Activated T-cell treated with anti-CD3 and anti-CD28 coated beads, Interleukin-2, amount 50 U/mL, for 24 hours (primary cell): Measurements from ENCODE around the gene RNH1.

Experiments
- DNase-seq: peaks from one replicate; pipeline ENCODE4 v3.0.0-alpha.2; 2020
- H3K27ac Mint-ChIP-seq: 2 replicates; pipeline ENCODE4 v1.8.0; 2020; ENCODE audit warnings: mild to moderate bottlenecking, mixed read lengths
- H3K27me3 Mint-ChIP-seq: 2 replicates; pipeline ENCODE4 v1.8.0; 2020; ENCODE audit warnings: mixed read lengths
- H3K36me3 Mint-ChIP-seq: 2 replicates; pipeline ENCODE4 v1.8.0; 2020; ENCODE audit warnings: low read depth, mixed read lengths
- H3K4me1 Mint-ChIP-seq: 2 replicates; pipeline ENCODE4 v1.8.0; 2020; ENCODE audit warnings: low read depth, mixed read lengths
- H3K4me3 Mint-ChIP-seq: 2 replicates; pipeline ENCODE4 v1.8.0; 2020; ENCODE audit warnings: mild to moderate bottlenecking, moderate library complexity, mixed read lengths
- H3K9me3 Mint-ChIP-seq: 2 replicates; pipeline ENCODE4 v1.8.0; 2020; ENCODE audit warnings: mixed read lengths

Gene RNH1

DNA sequence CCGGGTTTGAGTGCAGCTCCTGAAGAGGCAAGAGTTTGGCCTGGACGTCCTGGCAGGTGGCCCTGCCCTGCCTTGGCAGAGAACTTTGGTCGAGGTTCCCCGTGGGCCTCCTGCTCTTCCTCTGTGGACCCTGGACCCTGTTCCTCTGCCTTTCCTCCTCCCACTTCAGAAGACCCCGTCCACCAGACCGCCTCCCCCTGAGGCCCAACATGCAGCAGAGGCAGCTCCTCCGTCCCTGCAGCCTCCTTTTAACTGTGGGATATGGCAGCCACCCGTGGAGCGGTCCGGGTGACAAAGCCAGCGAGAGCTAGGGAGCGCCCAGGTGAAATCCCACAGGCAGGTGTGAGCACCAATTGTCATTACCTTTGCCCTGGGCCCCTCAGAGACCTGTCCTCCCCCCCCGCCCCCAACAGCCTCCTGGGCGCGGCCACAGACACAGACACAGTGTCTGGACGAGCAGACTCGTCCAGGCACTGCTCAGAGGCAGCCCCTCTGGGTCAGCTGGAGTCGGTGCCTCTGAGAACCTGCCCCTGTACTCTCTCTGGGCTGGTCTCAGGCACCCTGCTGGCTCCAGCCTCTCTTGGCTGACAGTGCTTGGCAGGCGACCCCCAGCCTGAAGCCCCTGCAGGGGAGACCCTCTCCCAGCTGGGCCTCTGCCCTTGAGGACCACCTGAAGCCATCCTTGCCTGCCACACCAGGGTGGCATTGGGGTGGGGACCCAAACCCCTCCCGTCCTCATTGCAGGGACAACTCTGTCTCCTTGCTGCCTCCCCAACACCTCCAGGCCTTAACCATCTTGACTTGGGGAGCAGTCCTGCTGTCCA is 61.1 kb downstream of the RNH1 start:
- Mint-ChIP-seq H3K27me3 (no peaks in the 10 kb centered on the region), H3K27ac (no peak overlapping the region), H3K4me1 (peaks cover 23% of the 10 kb centered on the region), H3K4me3 (no peak overlapping the region), H3K36me3 (peaks cover 7% of the 10 kb centered on the region), H3K9me3 (no peaks in the 10 kb centered on the region)
- DNase-seq: no peak
